GM21723 (cell line): ENCODE data around the gene HOXC12.

Source experiments
- ATAC-seq: cut with Tn5 transposase; IDR thresholded peaks from one replicate; pipeline ENCODE4 v1.9.1; 2021; ENCODE audit warnings: mild to moderate bottlenecking, moderate library complexity; ENCODE audit not compliant: unreplicated experiment

Gene HOXC12

DNA sequence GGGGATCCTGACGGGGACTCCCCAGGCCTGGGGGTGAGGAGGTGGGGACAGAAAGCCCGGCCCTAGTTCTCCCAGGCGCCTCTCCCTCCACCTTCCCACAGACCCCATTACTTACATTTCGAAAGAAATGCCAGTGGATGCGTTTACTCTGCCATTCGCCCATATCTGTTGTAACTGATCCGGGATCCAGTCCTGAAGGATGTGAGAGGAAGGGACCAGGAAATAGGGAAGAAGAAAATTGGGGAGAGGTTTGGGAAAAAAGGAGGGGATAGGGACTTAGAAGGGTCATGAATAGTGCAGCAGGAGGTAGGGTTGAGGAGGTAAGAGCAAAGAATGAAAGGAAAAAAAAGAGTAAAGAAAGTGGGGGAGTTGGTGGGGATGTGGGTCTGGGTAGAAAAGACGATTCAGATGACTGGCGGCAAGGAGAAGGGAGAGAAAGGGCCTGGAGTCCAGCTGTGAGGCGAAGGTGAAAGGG, 1.1 kb downstream of the HOXC12 start:
- ATAC-seq = no peak

DNA sequence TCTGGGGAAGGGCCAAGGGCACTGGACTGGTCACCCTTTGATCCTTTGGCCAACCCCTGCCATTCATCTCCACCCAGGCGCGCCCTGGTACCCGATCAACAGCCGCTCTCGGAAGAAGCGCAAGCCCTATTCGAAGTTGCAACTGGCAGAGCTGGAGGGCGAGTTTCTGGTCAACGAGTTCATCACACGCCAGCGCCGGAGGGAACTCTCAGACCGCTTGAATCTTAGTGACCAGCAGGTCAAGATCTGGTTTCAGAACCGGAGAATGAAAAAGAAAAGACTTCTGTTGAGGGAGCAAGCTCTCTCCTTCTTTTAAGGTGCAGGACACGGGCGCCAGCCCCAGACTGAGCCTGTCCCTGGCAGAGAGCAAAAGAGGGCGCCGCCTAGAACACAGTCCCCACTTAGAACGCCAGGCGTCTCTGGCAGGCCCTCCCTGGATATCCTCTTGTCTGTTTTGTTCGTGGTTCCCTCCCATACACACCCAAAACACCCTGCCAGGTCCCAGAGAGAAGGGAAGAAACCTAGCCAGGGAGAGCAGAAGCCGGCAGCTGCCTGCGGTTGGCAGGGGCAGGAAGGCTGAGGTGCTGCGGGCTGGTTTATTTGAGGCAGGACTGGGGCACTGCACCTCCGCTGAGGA, 1.7 kb downstream of the HOXC12 start:
- ATAC-seq = no peak

DNA sequence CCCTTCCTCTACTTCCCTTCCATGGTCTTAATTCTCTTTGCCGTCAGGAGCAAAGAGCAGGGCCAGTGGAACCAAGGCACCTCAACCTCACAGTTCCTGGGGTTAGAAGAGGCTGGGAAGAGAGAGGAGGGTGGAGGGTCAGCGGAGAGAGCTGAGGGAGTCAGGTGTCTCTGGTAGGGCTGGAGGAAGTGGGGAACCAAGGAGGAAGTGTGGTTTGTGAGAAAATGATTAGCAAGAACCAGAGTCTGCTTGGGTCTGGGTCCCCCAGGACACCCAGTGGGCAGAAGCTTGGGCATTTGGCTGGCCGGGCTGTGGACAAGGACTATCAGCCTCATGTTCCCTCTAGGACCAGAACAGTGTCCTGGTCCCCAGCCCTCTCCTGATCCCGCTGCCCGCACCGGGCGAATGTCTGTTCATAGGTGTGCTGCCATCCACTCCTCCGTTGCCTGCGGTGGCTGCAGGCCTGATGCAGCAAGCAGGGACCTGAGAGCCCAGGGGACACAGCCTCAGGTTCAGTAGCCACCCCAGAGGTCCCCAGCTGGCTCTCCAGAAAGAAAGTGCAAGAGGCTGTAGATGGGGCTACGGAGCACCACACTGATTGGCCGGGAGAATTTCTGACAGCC, 2.3 kb downstream of the HOXC12 start:
- ATAC-seq = no peak

DNA sequence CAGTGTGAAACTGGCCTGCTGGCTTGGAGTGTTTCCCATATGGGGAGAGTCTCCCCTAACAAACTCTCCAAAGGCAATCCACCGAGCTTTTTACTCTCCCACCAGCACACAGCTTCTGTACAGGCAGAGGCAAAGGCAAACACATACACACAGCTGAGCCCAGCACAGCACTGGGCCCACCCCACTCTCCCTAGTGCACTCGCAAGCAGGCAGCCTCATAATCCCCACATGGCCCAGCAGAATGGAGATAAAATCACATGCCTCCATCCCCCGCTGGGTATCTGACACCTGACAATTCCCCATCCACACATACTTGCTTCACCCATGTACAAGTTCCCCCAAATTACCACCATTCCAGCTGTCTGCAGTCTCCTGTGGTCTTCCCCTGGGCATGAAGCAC, 3.4 kb downstream of the HOXC12 start:
- no peak for ATAC-seq

DNA sequence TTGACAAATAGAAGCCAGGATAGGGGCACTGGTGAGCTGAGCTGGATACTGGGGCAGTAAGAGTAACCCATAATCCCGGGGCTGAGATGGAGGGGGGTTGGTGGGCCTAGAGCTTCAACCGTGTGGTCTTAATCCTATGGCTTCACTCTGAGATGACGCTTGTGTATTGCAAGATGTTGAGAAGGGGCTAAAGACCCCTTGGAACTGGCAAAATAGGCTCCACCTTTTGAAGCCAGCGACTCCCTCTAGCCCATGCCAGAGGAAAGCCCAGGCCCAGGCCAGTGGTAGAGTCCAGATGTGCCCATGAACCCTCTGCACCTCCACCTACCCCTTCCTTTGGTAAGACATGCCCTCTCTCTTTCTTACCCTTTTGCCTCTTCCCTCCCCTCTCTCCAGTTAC, 4.6 kb downstream of the HOXC12 start:
- no peak for ATAC-seq

DNA sequence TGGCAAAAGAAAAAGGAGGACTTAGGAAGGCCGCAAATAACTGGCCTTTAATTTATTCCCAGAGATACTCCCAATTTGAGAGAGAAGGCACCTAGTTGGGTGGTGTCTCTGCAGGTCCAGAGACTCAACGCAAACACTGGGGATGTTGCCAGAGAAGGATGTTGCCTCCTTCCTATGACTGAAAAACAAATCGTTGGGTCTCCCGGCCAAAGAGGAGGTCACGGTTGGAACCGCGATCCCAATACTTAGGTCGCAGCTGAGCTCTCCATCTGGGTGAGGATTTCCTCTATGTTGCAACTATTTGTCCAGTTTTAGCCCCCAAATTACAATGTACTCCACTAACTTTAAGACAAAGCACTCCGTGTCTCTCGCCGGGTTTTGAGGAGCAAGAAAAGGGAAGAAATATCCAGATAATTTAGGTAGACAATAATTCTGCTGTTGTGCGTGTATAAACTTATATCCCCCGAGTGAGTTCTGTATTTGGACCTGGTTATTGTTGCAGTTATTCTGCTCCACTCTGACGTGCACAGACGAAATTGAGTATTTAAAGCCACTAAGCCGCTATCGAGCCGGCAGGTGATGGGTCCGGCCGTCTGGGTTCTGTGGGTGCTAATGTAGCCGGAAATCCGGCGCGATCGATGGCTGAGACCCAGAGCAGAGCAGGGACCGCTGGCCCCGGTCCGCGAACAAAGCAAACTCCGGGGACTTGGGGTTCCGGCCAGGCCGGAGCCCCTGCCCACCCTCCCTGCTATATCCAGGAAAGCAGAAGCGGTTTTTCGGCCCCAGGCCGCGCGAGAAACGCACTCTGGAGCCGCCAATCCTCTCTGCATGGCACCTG, 5.7 kb downstream of the HOXC12 start:
- no peak for ATAC-seq

DNA sequence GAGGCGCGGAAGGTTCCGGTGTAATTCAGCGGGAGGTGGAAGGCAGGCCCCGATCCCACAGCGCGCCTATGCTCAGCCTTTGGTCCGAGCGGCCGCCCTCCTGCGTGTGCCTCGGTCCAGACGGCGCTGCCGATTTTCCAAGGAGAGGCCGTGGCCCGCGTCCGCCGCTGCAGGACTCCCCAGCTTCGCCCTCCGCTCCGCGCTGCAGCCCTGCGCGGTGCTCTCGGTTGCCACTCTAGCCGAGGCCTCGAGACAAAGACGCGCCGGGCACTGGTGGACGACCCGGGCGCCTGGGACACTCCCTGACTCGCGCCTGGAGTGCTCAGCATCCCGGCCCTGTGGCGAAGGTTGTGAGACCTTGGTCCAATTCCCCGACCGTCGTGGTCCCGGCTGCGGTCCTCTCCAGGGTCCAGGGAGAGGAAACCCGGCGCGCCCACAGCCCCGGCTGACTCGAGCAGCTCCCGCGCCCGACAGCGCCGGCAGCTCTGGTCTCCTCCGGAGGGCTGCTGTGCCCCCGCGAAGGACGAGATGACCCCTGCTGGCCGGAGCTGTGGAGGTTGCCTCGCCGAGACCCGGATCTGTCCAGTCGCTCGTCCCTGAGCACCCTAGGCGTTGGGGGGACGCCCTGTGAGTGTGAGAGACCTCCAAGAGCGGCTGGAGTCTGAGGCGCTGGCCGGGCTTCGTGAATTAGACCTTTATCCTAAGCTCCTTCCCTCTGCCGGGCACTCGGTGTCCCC, 6.5 kb downstream of the HOXC12 start:
- ATAC-seq = no peak

DNA sequence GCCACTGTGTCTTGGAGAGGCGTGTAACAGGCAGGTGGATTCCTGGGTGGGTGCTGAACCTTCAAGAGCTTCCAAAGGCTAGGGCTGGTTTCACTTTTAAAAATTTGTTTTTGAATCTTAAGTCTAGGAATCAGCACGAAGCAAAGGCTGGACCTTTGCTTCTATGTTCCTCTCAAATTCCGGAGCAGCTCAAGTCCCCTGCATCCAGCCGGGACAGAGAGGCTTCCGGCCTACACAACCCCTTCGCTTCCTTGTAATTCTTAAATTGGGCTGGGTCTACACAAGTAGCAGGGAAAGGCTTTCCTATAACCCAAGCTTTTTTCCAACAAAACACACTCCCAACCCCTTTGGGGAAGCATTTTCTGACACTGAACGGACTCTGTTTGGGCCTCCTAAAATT, 8.3 kb downstream of the HOXC12 start:
- no peak for ATAC-seq

DNA sequence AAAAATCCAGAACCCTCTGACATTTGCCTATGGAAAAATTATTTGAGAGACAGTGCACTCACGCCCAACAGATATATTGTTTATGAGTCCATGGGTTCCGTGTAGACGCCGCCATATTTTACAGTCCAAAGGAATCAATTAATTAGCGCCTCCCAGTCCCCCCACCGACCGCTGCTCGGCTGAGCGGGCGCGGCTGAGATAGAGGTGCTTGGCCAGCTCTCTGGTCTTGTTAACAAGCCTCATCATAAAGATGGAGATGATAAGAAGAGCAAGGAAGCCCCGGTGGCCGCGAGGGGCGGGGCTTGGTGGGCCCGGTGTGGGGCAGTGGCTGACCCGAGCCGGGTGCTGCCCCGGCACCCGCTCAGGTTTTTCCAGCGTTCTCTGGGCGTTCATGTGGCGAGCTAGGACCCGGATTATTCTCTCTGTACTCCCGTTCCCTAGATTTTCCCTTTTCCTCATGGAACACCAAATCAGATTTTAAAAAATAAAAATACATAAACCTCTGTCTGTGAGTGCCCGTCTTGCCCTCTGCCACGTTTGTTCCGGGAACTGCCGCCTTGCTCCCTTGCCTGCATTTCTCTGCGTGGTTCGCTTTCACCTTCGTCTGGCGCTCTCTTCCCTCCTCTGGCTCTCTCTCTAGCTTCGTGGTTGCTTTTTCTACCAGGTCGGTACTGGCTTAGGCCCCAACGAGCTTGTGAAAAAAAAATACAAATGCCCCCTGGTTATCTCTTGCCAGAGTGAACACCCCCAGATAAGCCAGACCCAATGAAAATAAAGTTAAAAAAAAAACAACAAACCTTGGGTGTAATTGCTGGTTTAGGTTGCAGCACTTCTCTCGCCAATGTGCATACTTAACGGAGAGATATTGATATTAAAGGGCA, 9.0 kb downstream of the HOXC12 start:
- ATAC-seq = no peak

DNA sequence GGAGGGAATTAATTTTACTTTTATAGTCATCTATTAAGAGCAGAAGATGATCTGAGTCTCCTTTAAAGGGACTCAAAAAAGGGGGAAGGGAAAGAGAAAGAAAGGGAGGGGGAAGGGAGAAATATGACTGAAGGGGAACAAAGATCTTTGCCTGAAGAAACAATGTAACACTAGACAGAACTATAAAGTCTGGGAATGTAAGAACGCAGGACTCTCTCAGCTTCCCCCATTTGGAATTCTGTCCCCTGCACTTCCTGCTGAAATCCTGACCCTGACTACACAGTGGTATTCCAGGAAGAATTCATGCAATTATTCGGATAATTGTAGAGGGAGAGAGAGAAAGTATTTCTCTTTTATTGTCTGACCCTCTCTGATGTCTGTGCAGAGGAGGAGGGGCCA, 9.6 kb downstream of the HOXC12 start:
- ATAC-seq = no peak

DNA sequence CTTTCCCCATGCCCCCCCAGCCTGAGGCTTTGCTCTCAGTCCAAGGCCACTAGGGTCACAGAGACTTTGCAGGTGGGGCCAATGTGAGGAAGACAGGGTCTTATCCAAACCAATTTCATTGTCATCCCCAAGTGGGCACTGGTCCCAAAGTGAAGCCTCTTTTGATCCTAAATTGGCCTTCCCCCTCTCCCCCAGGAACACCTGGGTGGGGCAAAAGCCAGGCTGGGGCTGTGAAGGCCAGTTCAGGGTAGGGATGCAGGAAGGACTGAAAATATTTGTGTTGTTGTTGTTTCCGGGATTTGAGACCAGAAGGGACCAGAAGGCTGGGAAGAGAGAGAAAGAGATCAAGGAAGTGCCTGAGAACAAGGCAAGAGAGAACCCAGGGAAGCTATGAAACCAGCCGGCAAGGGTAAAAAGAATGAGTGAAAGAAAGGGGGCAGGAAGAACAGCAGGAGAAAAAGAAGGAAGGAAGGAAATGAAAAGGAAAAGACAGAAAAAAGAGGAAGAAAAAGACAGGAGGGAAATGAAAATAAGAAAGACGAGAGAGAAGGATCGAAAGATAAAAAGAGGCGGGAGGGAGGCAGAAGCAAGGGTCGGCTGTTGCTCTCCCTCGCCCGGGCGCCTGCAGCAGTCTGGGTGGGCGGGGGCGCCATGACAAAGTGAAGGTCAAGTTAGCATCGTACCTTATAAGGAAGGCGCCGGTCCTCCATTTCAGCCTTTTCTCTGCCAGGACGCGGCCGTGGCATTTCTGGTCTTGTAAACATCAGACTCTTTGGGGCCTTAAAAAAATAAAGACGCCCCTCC, 10.8 kb downstream of the HOXC12 start:
- ATAC-seq = no peak

DNA sequence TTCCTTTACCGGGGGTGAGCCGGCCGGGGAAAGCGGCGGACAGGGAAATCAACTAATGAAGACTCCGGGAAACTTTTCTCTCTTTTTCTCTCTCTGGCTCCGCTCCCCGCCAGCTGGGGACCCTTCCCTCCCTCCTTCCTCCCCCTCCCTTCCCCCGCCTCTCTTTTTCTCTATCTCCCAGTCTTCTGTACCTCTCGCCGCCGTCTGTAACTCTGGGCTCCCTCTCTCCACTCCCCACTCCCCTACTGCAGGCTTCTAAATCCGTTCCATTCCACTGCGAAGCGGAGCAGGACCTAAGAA, 11.3 kb downstream of the HOXC12 start:
- no peak for ATAC-seq

DNA sequence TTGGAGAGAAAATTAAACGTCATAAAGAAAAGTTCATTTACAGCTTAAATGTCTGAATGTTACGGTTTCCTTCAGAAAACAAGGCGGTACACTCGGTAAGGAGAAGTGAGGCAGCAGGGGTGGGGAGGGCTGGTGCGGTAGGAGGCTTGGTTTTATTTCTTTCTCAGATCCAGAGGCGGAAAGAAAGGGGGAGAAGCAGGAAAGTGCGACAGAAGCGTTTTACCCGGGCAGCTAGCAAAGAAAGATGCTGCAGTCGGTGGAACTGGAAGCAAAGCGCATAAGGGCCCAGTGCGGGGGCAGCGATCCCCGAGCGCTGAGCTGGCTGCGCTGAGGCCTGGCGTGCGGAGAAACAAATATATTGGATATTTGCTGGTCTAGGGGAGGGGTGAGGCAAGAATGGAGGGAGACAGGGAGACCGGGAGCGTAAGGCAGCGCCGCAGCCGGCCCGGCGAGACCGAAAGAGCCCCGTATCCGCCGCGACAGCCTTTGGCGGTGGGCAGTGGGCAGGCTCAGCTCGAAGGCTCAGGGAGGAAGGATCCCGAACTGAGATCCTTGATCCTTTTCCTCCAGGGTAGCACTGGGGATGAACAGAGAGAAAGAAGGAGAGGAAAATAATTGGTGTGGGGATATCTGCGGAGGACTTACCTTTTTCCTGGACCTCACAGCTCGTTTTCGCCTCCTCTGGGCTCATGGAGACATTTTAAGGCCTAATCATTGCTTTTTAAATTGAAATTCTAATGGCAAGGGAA, 11.9 kb downstream of the HOXC12 start:
- no peak for ATAC-seq

DNA sequence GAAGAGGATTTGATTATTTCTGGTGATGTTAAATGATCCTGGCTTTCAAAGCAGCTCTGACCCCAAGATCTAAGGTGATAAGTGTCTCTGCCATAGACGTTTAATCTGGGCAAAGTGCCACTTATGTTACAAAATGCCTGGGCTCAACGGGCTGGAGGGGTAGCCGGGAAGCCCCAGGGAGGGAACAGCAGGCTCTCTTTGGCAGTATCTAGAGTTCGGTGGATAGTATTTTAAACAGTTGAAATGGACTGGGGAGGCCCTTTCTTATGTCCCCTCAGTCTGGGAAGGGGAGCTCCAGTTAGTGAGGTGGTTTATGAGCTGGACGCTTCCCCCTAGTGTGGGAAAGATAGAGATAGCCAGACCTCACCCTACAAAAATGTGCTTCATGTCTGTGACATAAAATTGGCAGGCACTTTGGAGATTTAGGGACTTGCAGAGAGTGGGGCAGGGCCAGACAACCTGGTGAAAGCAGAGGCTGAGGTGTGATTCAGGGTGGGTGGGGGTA, 12.8 kb downstream of the HOXC12 start:
- ATAC-seq = no peak

DNA sequence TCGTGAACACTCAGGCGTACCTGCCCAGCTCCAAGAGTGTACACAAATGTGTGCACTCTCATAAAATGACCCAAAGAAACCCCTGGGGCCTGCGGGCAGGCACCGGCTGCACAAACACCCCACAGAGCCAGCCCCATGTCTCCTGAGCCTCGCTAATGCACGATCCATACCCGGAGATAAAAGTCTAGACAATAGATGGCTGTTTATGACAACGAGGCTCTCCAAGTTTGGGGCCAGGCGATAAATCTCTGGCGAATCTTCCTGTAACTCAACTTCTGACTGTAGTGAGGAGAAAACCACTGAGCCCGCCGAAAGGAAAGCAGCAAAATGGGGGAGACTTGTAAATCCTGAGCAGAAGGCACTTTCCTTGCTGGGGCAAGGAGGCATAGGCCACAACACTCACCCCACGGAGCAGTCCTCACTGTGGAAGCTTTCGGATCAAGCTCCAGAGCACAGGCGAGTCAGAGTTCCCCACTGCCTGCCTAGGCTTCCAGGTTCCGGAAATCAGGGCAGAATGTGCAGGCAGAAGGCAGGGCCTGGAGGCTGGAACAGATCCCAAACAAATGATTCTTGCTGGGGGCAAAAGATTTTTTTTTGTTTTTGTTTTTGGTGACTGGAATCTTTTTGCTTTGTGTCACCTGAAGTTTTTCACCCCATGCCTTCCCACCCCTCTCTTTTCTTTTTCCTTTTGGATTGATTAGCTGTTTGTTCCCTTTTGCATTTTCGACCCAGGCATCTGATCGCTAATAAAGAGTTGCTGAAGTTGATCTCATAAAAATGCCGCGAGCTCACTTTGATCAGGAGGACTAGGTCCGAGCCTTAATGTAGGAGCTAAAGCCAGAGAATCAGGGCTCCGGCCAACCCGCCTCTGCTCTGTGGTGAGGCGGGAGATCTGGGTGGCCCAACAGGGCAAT, 13.8 kb downstream of the HOXC12 start:
- no peak for ATAC-seq

DNA sequence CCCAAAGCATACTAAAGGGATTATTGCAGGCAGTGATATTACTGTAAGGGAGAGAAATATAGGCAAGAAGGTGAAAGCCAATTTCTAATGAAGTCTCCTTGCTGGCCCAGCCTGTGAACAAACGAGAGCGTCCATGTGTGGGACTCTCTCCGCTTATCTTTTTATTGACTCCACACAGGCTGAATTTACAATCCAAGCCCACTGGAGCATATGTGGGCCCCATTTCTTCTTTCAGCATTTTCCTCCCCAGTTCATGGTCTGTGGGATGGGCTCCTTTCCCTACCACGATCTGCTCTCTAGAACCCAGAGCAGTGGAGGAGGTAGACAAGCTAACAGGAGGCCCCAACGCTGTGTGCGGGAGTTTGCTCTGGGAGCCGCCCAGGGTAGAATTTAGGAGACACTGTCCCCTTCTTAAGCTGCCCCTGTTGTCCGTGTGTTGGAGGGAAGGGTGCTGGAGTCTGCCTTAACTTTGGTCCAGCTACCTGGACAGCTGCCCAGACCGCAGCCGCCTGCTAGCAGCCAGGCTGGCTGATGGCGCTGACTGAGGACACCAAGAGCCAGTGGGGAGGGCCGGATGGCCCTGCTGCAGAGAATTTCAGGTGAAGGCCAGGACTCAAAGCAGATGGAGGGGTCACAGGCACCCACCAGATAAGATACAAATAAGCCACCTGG, 15.0 kb downstream of the HOXC12 start:
- no peak for ATAC-seq

DNA sequence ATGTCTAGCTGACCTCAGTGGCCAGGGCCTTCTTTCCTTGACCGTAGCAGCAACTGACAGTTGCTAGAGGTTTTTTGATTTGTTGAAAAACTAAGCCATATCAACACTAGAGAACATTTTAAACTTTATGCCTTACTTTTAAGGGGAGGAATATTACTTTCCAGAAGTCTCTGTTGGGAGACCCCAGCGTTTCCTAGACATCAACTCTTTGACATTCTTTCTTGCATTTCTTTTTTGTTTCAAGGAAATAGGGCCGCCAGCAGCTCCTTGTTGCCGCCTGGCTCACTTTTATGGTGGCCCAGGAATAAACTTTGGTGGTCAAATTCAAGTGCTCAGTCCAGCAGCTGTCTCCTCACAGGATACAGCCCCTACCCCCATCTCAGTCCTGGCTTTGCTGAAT, 15.7 kb downstream of the HOXC12 start:
- no peak for ATAC-seq
